OCI-LY7 (cell line): ENCODE measurements around the gene VTI1A.

Experiments used
- CTCF ChIP-seq: fragments of 200-600 bp; sonication (generic); conservative IDR thresholded peaks from 2 replicates; pipeline ENCODE4 v1.5.1; 2014; ENCODE audit warnings: mild to moderate bottlenecking, antibody characterized with exemption, low read length, moderate library complexity, mixed read lengths
- EZH2phosphoT487 ChIP-seq: fragments of 200-600 bp; sonication (generic); IDR thresholded peaks from 2 replicates; pipeline ENCODE4 v1.6.1; 2018; ENCODE audit warnings: low read depth, borderline replicate concordance, mild to moderate bottlenecking, mixed run types, antibody characterized with exemption, low read length, moderate library complexity, mixed read lengths

- TF ChIP-seq CTCF (no peak), EZH2phosphoT487 (no peak)
These were observed 17.3 kb upstream of the VTI1A start for GRCh38 chr10:112429654-112430230.
